ENCODE measurements around the gene NF1.

The NF1 gene

GRCh38 chr17:31411707-31412285 lies 317.0 kb downstream of the NF1 start:
- no peak for DNase-seq (ENCODE audit: low read depth)

GRCh38 chr17:31412511-31412910 lies 317.7 kb downstream of the NF1 start:
- DNase-seq (ENCODE audit: low read depth), result no peak

- no peak for DNase-seq (ENCODE audit: low read depth)
Observed at GRCh38 chr17:31413081-31413799, 318.5 kb downstream of the NF1 start.

GRCh38 chr17:31413874-31414549 lies 319.2 kb downstream of the NF1 start:
- DNase-seq (ENCODE audit: low read depth), result no peak

GRCh38 chr17:31414550-31414918 lies 319.8 kb downstream of the NF1 start:
- DNase-seq (ENCODE audit: low read depth), result no peak

GRCh38 chr17:31415004-31415454 lies 320.3 kb downstream of the NF1 start:
- no peak for DNase-seq (ENCODE audit: low read depth)

- DNase-seq (ENCODE audit: low read depth), result no peak
Observed at GRCh38 chr17:31415640-31416502, 321.1 kb downstream of the NF1 start.

- no peak for DNase-seq (ENCODE audit: low read depth)
Observed at GRCh38 chr17:31416503-31416923, 321.7 kb downstream of the NF1 start.

- no peak for DNase-seq (ENCODE audit: low read depth)
Observed at GRCh38 chr17:31417051-31417792, 322.4 kb downstream of the NF1 start.

GRCh38 chr17:31418773-31419350 lies 324.1 kb downstream of the NF1 start:
- DNase-seq (ENCODE audit: low read depth), result no peak

GRCh38 chr17:31422443-31422842 lies 327.7 kb downstream of the NF1 start:
- no peak for DNase-seq (ENCODE audit: low read depth)

GRCh38 chr17:31424944-31425281 lies 330.1 kb downstream of the NF1 start:
- DNase-seq (ENCODE audit: low read depth), result no peak

- DNase-seq (ENCODE audit: low read depth), result no peak
Observed at GRCh38 chr17:31425282-31426040, 330.7 kb downstream of the NF1 start.
